ENCODE results near the gene PPP1R9A.
A peak's percentile ranks its signal among the peaks of the same experiment; 100 is the strongest.

Gene PPP1R9A

DNA sequence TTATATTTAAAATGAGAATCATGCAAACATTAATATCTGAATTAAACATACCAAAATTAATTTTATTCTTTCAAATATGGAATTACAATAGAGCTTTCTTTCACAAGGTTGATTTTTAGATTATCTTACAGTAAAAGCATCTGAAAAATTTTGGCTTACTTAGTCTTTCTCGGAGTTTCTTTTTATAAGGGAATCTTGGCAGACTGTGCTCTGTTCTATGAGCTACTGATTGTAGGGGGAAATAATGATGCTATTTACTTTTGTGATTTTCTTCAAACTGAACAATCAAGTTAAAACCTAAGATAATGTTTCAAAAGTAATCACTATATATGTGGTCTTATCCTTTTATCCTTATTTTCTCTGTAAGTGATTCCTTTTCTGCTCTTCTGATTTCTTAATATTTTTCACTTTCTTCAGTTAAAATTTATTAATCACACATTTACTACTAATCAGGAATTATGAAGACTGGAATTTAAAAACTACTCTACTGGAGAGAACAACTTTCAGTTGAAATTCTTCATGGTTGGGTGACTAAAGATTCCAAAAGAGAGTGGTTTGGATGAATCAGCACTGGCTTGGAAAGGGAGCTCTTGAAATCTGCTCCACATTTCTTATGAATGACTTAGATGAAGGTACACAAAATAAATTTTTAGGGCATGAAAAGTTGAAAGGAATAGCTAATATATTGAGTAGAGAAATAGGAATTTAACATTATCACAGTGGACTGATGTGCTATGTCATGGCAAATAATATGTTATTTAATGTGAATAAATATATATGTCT is 103.9 kb downstream of the PPP1R9A start:
- FAIRE-seq: peak; percentile 52
- peak; percentile 21 for DNase-seq (ENCODE audit: insufficient read length, low spot score)
- TF ChIP-seq POLR2A (IDR thresholded peaks at IDR 0.05; ENCODE audit: low read depth, low read length): no peak

DNA sequence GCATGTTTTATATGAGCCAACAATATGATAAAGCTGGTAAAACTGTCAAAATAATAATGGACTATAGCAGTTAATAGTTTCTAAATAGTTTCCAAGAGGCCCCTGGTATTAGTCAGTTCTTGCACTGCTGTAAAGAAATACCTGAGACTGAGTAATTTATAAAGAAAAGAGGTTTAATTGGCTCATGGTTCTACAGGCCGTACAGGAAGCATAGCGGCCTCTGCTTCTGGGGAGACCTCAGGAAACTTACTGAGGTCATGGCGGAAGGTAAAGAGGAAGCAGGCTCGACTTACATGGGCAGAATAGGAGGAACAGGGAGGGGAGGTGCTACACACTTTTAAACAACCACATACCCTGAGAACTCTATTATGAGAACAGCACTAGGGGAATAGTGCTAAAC is 104.6 kb downstream of the PPP1R9A start:
- DNase-seq (ENCODE audit: insufficient read length, low spot score) (no peak), FAIRE-seq (no peak)
- no peak for TF ChIP-seq POLR2A (IDR thresholded peaks at IDR 0.05; ENCODE audit: low read depth, low read length)

- FAIRE-seq (no peak), DNase-seq (ENCODE audit: insufficient read length, low spot score) (no peak)
- TF ChIP-seq POLR2A (IDR thresholded peaks at IDR 0.05; ENCODE audit: low read depth, low read length): no peak
Observed at GRCh38 chr7:95018021-95018420, 110.6 kb downstream of the PPP1R9A start.

- no peak for TF ChIP-seq POLR2A (IDR thresholded peaks at IDR 0.05; ENCODE audit: low read depth, low read length)
- DNase-seq (ENCODE audit: insufficient read length, low spot score) (no peak), FAIRE-seq (no peak)
Observed at GRCh38 chr7:95026018-95026417, 118.6 kb downstream of the PPP1R9A start.

DNA sequence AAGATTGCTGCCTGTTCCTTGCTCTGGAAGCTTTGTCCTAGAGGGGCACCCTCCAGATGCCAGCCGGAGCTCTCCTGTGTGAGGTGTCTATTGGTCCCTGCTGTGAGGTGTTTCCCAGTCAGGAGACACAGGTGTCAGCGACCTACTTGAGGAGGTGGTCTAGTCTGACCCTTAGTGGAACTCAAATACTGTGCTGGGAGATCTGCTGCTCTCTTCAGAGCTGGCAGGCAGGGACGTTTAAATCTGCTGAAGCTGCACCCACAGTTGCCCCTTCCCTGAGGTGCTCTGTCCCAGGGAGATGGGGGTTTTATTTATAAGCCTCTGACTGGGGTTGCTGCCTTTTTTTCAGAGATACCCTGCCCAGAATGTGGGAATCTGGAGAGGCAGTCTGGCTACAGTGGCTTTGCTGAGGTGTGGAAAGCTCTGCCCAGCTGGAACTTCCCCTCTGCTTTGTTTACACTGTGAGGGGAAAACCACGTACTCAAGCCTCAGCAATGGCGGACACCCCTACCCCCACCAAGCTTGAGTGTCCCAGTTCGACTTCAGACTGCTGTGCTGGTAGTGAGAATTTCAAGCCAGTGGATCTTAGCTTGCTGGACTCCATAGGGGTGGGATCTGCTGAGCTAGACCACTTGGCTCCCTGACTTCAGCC is 119.2 kb downstream of the PPP1R9A start:
- FAIRE-seq (no peak), DNase-seq (ENCODE audit: insufficient read length, low spot score) (no peak)
- no peak for TF ChIP-seq POLR2A (IDR thresholded peaks at IDR 0.05; ENCODE audit: low read depth, low read length)

DNA sequence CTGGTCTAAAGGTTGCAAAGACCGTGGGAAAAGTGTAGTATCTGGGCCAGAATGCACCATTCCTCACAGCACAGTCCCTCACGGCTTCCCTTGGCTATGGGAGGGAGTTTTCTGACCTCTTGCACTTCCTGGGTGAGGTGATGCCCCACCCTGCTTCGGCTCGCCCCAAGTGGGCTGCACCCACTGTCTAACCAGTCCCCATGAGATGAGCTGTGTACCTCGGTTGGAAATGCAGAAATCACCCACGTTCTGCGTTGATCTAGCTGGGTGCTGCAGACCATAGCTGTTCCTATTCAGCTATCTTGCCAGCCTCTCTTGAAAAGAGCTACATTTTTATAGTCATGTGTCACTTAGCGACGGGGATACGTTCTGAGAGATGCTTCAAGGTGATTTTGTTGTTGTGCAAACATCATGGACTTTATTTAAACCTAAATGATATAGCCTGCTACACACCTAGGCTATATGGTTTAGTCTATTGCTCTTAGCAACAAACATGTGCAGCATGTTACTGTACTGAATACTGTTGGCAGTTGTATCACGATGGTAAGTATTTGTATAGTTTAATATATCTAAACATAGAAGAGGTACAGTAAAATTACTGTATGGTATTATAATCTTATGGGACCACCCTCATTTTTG is 120.0 kb downstream of the PPP1R9A start:
- FAIRE-seq (no peak), DNase-seq (ENCODE audit: insufficient read length, low spot score) (no peak)
- no peak for TF ChIP-seq POLR2A (IDR thresholded peaks at IDR 0.05; ENCODE audit: low read depth, low read length)

DNA sequence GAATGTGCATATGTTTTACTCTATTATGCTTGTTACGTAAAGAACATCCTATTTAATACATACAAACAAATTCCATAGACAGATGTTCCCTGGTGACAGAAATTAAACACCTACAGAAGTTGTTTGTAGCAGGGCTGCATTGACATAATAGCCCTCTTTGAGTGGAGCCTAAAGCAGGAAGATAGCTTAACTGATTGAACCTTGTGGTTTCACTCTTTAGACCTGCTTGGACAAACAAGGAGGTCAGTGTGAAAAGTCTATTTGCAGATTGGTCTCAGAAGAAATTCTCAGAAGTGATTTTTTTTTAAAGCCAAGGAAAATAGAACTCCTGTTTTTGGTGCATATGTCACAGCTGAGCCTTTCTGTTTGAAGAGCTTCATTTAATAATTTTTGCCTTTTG is 121.3 kb downstream of the PPP1R9A start:
- FAIRE-seq (no peak), DNase-seq (ENCODE audit: insufficient read length, low spot score) (no peak)
- no peak for TF ChIP-seq POLR2A (IDR thresholded peaks at IDR 0.05; ENCODE audit: low read depth, low read length)

DNA sequence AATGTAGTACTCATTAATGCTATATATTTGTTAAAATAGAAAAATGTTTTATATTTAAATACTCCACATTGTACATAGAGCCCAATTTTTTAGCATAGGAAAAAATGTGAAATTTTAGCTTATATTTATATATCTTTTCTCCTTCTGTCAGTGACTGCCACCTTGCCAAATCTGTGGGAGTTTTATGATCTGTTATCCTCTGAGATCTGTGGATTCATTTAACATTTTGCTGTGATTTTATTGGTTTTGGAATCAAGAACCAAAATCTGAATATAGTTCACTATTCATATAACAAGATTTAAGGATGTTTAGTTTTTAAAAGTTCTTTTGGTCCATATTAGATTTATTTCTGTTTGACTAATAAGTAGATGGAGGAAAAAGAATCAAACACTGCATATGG is 127.9 kb downstream of the PPP1R9A start:
- DNase-seq (ENCODE audit: insufficient read length, low spot score) (no peak), FAIRE-seq (no peak)
- no peak for TF ChIP-seq POLR2A (IDR thresholded peaks at IDR 0.05; ENCODE audit: low read depth, low read length)

DNA sequence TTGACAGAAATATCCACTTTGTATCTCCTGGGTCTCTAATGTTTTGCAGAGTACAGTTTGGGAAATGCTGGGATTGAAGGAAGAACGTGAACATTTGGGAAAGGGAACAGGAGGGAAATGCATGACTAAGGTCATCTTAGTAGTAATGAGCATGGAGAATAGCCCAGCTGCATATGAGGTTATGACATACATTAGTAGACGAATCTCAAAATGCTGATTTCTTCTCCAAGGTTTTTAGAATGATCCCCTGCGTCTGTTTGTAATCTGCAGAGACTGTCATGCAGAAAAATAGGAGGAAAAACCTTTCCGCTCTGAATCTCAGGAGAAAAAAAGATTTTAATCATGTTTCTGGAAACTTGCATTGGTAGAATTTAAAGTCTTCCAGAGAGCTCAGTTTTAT is 133.6 kb downstream of the PPP1R9A start:
- TF ChIP-seq POLR2A (IDR thresholded peaks at IDR 0.05; ENCODE audit: low read depth, low read length): no peak
- no peak for FAIRE-seq
- no peak for DNase-seq (ENCODE audit: insufficient read length, low spot score)

DNA sequence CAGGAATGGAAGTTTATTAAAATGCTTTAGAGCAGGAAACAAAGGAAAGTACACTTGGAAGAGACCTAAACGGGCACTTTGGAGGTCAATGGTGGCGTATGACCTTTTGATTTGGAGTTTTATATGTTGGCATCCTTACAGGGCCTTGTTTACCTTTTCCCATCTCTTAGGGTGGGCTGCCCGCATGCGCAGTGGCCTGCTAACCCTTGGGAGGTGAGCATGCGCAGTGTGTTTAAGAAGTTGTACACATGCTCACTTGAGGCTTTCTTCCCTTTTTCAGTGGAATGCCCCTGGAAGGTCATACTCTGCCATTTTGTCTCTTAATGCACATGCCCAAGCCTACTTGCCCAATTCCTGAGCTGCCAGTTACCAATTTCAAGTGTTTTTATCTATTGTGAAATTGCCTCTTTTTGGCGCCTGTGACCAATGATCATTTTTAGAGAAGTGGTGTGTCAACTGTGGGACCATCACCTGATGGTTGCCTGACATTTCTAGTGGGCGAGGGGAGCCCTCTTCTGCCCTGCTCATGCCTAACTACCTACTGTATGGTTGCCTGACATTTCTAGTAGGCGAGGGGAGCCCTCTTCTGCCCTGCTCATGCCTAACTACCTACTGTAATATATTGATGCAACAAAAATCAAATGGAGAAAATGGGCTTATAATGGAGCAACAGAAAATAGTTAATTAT is 138.0 kb downstream of the PPP1R9A start:
- DNase-seq (ENCODE audit: insufficient read length, low spot score): no peak
- no peak for FAIRE-seq
- no peak for TF ChIP-seq POLR2A (IDR thresholded peaks at IDR 0.05; ENCODE audit: low read depth, low read length)

- no peak for TF ChIP-seq POLR2A (IDR thresholded peaks at IDR 0.05; ENCODE audit: low read depth, low read length)
- FAIRE-seq: no peak
- no peak for DNase-seq (ENCODE audit: insufficient read length, low spot score)
Observed at GRCh38 chr7:95046494-95047240, 139.3 kb downstream of the PPP1R9A start.

- DNase-seq (ENCODE audit: insufficient read length, low spot score): no peak
Observed at GRCh38 chr7:95047291-95047690, 139.9 kb downstream of the PPP1R9A start.

GRCh38 chr7:95052566-95053094 is 145.2 kb downstream of the PPP1R9A start:
- DNase-seq (ENCODE audit: insufficient read length, low spot score) (no peak), FAIRE-seq (no peak)
- TF ChIP-seq POLR2A (IDR thresholded peaks at IDR 0.05; ENCODE audit: low read depth, low read length): no peak

More at GRCh38 chr7:95047291-95047690, 139.9 kb downstream of the PPP1R9A start:
- FAIRE-seq: no peak
- no peak for TF ChIP-seq POLR2A (IDR thresholded peaks at IDR 0.05; ENCODE audit: low read depth, low read length)
